ENCODE data around the gene NKAIN4.

NKAIN4 gene

GRCh38 chr20:63289311-63290135 is 35.3 kb upstream of the NKAIN4 start:
- H3K27ac ChIP-seq: no peak overlapping the region
- no peak overlapping the region for H3K4me3 ChIP-seq

GRCh38 chr20:63288581-63289251 is 34.5 kb upstream of the NKAIN4 start:
- Histone ChIP-seq H3K27ac (no peak overlapping the region), H3K4me3 (no peak overlapping the region)

GRCh38 chr20:63287697-63288580 is 33.7 kb upstream of the NKAIN4 start:
- H3K4me3 ChIP-seq: no peak overlapping the region
- no peak overlapping the region for H3K27ac ChIP-seq

- H3K27ac ChIP-seq: no peak overlapping the region
- H3K4me3 ChIP-seq: no peak overlapping the region
Measured at GRCh38 chr20:63286781-63287696, 32.8 kb upstream of the NKAIN4 start.

GRCh38 chr20:63285636-63286615 is 31.7 kb upstream of the NKAIN4 start:
- no peak overlapping the region for H3K27ac ChIP-seq

GRCh38 chr20:63284981-63285524 is 30.8 kb upstream of the NKAIN4 start:
- peak overlapping the region in 3 of 21 experiments; percentile 22 to 45 (median 37) for H3K27ac ChIP-seq
- H3K4me3 ChIP-seq: no peak overlapping the region

More at GRCh38 chr20:63285636-63286615, 31.7 kb upstream of the NKAIN4 start:
- H3K4me3 ChIP-seq: no peak overlapping the region

- H3K27ac ChIP-seq: peak overlapping the region in 4 of 21 experiments; percentile 35 to 45 (median 37)
- peak overlapping the region in 1 of 7 experiments; percentile 18 for H3K4me3 ChIP-seq
Measured at GRCh38 chr20:63284544-63284949, 30.3 kb upstream of the NKAIN4 start.

- H3K27ac ChIP-seq: peak overlapping the region in 3 of 21 experiments; percentile 35 to 45 (median 37)
- H3K4me3 ChIP-seq: peak overlapping the region in 1 of 7 experiments; percentile 18
Measured at GRCh38 chr20:63284083-63284440, 29.8 kb upstream of the NKAIN4 start.

- H3K4me3 ChIP-seq: peak overlapping the region in 1 of 7 experiments; percentile 18
Measured at GRCh38 chr20:63283397-63284082, 29.3 kb upstream of the NKAIN4 start.

GRCh38 chr20:63282946-63283345 is 28.7 kb upstream of the NKAIN4 start:
- Histone ChIP-seq H3K27ac (no peak overlapping the region), H3K4me3 (no peak overlapping the region)

More at GRCh38 chr20:63283397-63284082, 29.3 kb upstream of the NKAIN4 start:
- no peak overlapping the region for H3K27ac ChIP-seq

GRCh38 chr20:63281742-63282665 is 27.7 kb upstream of the NKAIN4 start:
- Histone ChIP-seq H3K4me3 (no peak overlapping the region), H3K27ac (no peak overlapping the region)

- Histone ChIP-seq H3K4me3 (no peak overlapping the region), H3K27ac (no peak overlapping the region)
Measured at GRCh38 chr20:63280929-63281545, 26.8 kb upstream of the NKAIN4 start.

- no peak overlapping the region for H3K27ac ChIP-seq
- H3K4me3 ChIP-seq: no peak overlapping the region
Measured at GRCh38 chr20:63280371-63280770, 26.1 kb upstream of the NKAIN4 start.

- H3K4me3 ChIP-seq: no peak overlapping the region
- H3K27ac ChIP-seq: no peak overlapping the region
Measured at GRCh38 chr20:63279931-63280330, 25.7 kb upstream of the NKAIN4 start.

GRCh38 chr20:63278661-63279060 is 24.4 kb upstream of the NKAIN4 start:
- H3K27ac ChIP-seq: no peak overlapping the region
- H3K4me3 ChIP-seq: no peak overlapping the region

All from skin epidermis (tissue), 12 donors.